Gastrocnemius medialis (tissue), 4 donors: Measurements from ENCODE around the gene PHF21B. TPM values are rescaled to one million over a fixed set of nuclear protein-coding genes. Genes with fewer than 3 reads are reported as not detected.

Experiments
- ATAC-seq, 2 donors: fragments of 150-250 bp; one replicate each; pipeline ENCODE4 v1.9.1; 2016
- DNase-seq, 2 donors: peaks; one replicate each; pipeline ENCODE4 v3.0.0-alpha.2; 2019
- H3K27ac ChIP-seq, 4 donors: fragments of 200-600 bp; sonication (generic); 1 replicate in 1 of 4; 2 replicates in 3 of 4; pipeline ENCODE4 v1.5.1; 2016 to 2018; ENCODE audit warnings: mild to moderate bottlenecking in 2 of 4, moderate library complexity in 1 of 4
- H3K27me3 ChIP-seq, 3 donors: fragments of 200-600 bp; sonication (generic) in 2 of 3; 1 replicate in 1 of 3; 2 replicates in 2 of 3; pipeline versions ENCODE4 v1.5.1 to v1.6.0; 2016 to 2019; ENCODE audit warnings: mild to moderate bottlenecking in 1 of 3, moderate library complexity in 1 of 3
- H3K36me3 ChIP-seq, 2 donors: fragments of 200-600 bp; sonication (generic) in 1 of 2; one replicate each; pipeline ENCODE4 v1.5.1; 2017 to 2018
- H3K4me1 ChIP-seq, 2 donors: fragments of 200-600 bp; sonication (generic) in 1 of 2; one replicate each; pipeline ENCODE4 v1.5.1; 2016 to 2017; ENCODE audit warnings: mild to moderate bottlenecking in 2 of 2
- H3K4me3 ChIP-seq, 4 donors: fragments of 200-600 bp; sonication (generic) in 3 of 4; 1 replicate in 1 of 4; 2 replicates in 3 of 4; pipeline ENCODE4 v1.5.1; 2016 to 2019; ENCODE audit warnings: mild to moderate bottlenecking in 2 of 4
- H3K9me3 ChIP-seq, 3 donors: fragments of 200-600 bp; sonication (generic) in 2 of 3; 1 replicate in 1 of 3; 2 replicates in 2 of 3; pipeline ENCODE4 v1.5.1; 2016 to 2019
- CTCF ChIP-seq, 5 experiments: fragments of 450-650 bp in 3 of 5; fragments of 200-600 bp in 2 of 5; sonication (generic) in 2 of 5; IDR thresholded peaks in 4 of 5; conservative IDR thresholded peaks in 1 of 5; 1 replicate in 4 of 5; 2 replicates in 1 of 5; pipeline ENCODE4 v1.5.1; 2016 to 2019; ENCODE audit warnings: antibody characterized with exemption in 5 of 5, mild to moderate bottlenecking in 3 of 5, moderate library complexity in 3 of 5
- POLR2A ChIP-seq, 2 donors: fragments of 450-650 bp; IDR thresholded peaks; one replicate each; pipeline ENCODE4 v1.6.1; 2017; ENCODE audit warnings: antibody characterized with exemption in 2 of 2, mild to moderate bottlenecking in 2 of 2, moderate library complexity in 2 of 2
- in situ Hi-C, 4 donors: fragments of 200-750 bp; cut with MboI; loops; one replicate each; pipeline versions ENCODE4 v1.15.0 to v1.8.0; 2017; ENCODE audit warnings: low sequenced_read_pairs in 4 of 4
- intact Hi-C: fragments of 100-400 bp; cut with DNase I; formaldehyde crosslinking; loops from one replicate; pipeline ENCODE4 v1.15.1; 2023; ENCODE audit warnings: low total_unique reads
- total RNA-seq, 4 donors: library from RNA; depleted of rRNA; stranded (reverse); fragments of >200 nt; gene quantifications; one replicate each; pipeline versions ENCODE4 v1.1.0 to v1.2.3, GENCODE V29; 2016

PHF21B gene
- total RNA-seq, 4 donors from 2014 or later, result 0.07 TPM; not detected in 3

- Histone ChIP-seq H3K4me1 (no peaks in the 10 kb centered on the region), H3K4me3 (no peak overlapping the region), H3K27ac (no peak overlapping the region), H3K27me3 (no peaks in the 10 kb centered on the region), H3K36me3 (no peaks in the 10 kb centered on the region), H3K9me3 (no peaks in the 10 kb centered on the region)
- DNase-seq (no peak), ATAC-seq (peak in 1 of 2 donors; percentile 36)
- in situ Hi-C loops (no loop called here), intact Hi-C loops (no loop called here)
- TF ChIP-seq POLR2A (IDR thresholded peaks at IDR 0.05) (no peak), CTCF (IDR thresholded peaks at IDR 0.05 in 4 of 5, conservative IDR thresholded peaks at IDR 0.05 in 1 of 5) (no peak)
Measured at GRCh38 chr22:44931077-44931540, 78.7 kb downstream of the PHF21B start.

GRCh38 chr22:44930711-44931035, 79.1 kb downstream of the PHF21B start:
- no peak for ATAC-seq
- no peak for DNase-seq
- in situ Hi-C loops, result no loop called here

DNA sequence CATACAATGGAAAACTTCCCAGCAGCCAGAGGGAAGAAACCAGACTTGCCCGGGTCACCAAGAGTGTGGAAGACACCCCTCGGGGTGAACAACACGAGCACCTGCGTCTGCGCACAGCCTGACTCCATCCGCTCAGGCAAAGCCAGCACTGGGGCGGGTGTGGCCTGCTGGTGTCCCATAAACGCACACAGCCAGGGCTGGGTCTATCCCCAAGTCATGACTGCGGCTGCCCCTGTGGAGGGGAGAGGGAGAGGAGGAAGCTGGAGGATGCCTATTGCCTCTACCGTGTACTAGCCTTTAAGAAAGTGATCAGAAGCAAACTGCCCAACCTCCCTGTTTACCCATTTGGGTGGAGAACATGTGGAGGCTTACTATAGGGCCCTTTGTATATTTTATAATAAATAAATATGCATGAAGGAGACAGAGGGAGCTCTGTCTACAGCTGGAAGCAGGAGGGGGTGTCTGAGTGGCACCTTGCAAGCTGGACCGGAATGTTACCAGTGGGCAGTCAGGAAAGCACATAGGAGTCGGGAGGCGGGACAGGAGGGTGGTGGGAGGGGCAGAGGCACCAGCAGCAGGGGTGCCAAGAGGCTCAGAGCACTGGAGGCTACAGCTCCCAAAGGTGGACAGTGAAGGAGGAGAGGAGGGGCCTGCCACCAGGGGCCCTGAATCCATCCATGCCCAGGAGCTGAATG, 79.6 kb downstream of the PHF21B start:
- Histone ChIP-seq H3K4me1 (no peaks in the 10 kb centered on the region), H3K27me3 (no peaks in the 10 kb centered on the region), H3K4me3 (no peak overlapping the region), H3K36me3 (no peaks in the 10 kb centered on the region), H3K9me3 (no peaks in the 10 kb centered on the region), H3K27ac (no peak overlapping the region)
- ATAC-seq, result no peak
- intact Hi-C loops, result no loop called here
- in situ Hi-C loops, result no loop called here
- TF ChIP-seq CTCF (IDR thresholded peaks at IDR 0.05 in 4 of 5, conservative IDR thresholded peaks at IDR 0.05 in 1 of 5) (no peak), POLR2A (IDR thresholded peaks at IDR 0.05) (no peak)
- DNase-seq, result no peak

More at GRCh38 chr22:44930711-44931035, 79.1 kb downstream of the PHF21B start:
- H3K4me1 ChIP-seq, result no peaks in the 10 kb centered on the region
- H3K27ac ChIP-seq, result no peak overlapping the region
- H3K9me3 ChIP-seq, result no peaks in the 10 kb centered on the region
- TF ChIP-seq POLR2A (IDR thresholded peaks at IDR 0.05) (no peak), CTCF (IDR thresholded peaks at IDR 0.05 in 4 of 5, conservative IDR thresholded peaks at IDR 0.05 in 1 of 5) (no peak)
- no peaks in the 10 kb centered on the region for H3K36me3 ChIP-seq
- H3K27me3 ChIP-seq, result no peaks in the 10 kb centered on the region
- H3K4me3 ChIP-seq, result no peak overlapping the region
- intact Hi-C loops, result no loop called here

GRCh38 chr22:44929359-44930015, 80.3 kb downstream of the PHF21B start:
- ATAC-seq, result no peak
- H3K27ac ChIP-seq, result no peak overlapping the region
- no peaks in the 10 kb centered on the region for H3K27me3 ChIP-seq
- intact Hi-C loops (no loop called here), in situ Hi-C loops (no loop called here)
- H3K4me1 ChIP-seq, result no peaks in the 10 kb centered on the region
- no peaks in the 10 kb centered on the region for H3K9me3 ChIP-seq
- no peak for DNase-seq
- no peak overlapping the region for H3K4me3 ChIP-seq
- H3K36me3 ChIP-seq, result no peaks in the 10 kb centered on the region
- no peak for TF ChIP-seq POLR2A (IDR thresholded peaks at IDR 0.05)
- TF ChIP-seq CTCF (IDR thresholded peaks at IDR 0.05 in 4 of 5, conservative IDR thresholded peaks at IDR 0.05 in 1 of 5), result no peak
